Measurements from ENCODE around the gene PGM2L1.

DNA sequence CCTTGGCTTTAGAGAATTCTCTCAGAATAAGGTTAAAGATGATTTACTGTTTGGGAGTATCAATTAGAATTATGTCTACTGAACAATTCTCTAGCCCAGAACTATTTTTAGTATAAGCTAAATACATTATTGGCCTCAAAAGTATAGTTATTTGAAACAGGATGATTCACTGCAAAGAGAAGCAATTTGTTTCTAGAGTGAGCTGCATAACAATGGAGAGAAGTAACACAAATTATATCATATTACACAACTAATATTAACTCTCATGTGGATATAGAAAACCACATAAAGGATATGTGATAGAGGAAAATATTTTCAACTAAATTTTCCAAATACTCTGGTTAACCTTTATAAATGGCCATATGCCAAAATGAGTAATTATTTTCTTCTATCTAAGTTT lies 24.9 kb downstream of the PGM2L1 start:
- no peak for TF ChIP-seq POLR2A (IDR thresholded peaks at IDR 0.05)
- TF ChIP-seq, protein P1, sequence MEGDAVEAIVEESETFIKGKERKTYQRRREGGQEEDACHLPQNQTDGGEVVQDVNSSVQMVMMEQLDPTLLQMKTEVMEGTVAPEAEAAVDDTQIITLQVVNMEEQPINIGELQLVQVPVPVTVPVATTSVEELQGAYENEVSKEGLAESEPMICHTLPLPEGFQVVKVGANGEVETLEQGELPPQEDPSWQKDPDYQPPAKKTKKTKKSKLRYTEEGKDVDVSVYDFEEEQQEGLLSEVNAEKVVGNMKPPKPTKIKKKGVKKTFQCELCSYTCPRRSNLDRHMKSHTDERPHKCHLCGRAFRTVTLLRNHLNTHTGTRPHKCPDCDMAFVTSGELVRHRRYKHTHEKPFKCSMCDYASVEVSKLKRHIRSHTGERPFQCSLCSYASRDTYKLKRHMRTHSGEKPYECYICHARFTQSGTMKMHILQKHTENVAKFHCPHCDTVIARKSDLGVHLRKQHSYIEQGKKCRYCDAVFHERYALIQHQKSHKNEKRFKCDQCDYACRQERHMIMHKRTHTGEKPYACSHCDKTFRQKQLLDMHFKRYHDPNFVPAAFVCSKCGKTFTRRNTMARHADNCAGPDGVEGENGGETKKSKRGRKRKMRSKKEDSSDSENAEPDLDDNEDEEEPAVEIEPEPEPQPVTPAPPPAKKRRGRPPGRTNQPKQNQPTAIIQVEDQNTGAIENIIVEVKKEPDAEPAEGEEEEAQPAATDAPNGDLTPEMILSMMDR (IDR thresholded peaks at IDR 0.05), result no peak
